HepG2 (cell line): ENCODE measurements around the gene CGNL1. TPM values are rescaled to one million over a fixed set of nuclear protein-coding genes. Genes with fewer than 3 reads are reported as not detected.

ENCODE experiments used
- ATAC-seq: fragments of 200-7000 bp; cut with Tn5 transposase; 3 replicates; pipeline ENCODE4 v1.9.1; 2020; ENCODE audit warnings: mild to moderate bottlenecking, moderate library complexity
- BruUV-seq: library from RNA; stranded (reverse); fragments of 400-500 nt; replicated peaks from 2 replicates; lab custom pipeline; 2021; lab: Mats Ljungman, UMichigan
- CTCF ChIA-PET: fragments of 300-600 bp; formaldehyde crosslinking; extraction: SDS; loops from one replicate; lab custom pipeline; 2021; ENCODE audit warnings: low total read pairs, inconsistent platforms, low intra/inter-chr PET ratio; lab: Yijun Ruan, JAX
- POLR2A ChIA-PET: fragments of 350-600 bp; sonication (Branson Sonifier 250); formaldehyde crosslinking; loops from one replicate; lab custom pipeline; 2020; ENCODE audit warnings: antibody characterized with exemption, inconsistent platforms; lab: Yijun Ruan, JAX
- DNase-seq: peaks from one replicate; pipeline ENCODE4 v3.0.0-alpha.2; 2015; ENCODE audit warnings: low spot score
- FAIRE-seq: peaks from 3 replicates; lab custom pipeline; 2011; peaks lifted over from hg19 to GRCh38; lab: Jason Lieb, UNC
- H2AFZ ChIP-seq: one replicate; pipeline ENCODE4 v1.6.1; 2011; ENCODE audit warnings: low read length, inconsistent platforms
- H3K27ac ChIP-seq: fragments of 300-600 bp; 3 replicates; pipeline ENCODE4 v1.8.0; 2011; ENCODE audit warnings: mixed run types, mild to moderate bottlenecking, mixed read lengths, low read length, inconsistent platforms; ENCODE audit not compliant: insufficient read depth; ENCODE audit errors: extremely low read length
- H3K27me3 ChIP-seq, 2 experiments: fragments of 200-600 bp in 1 of 2; 2 replicates in 1 of 2; 3 replicates in 1 of 2; pipeline versions ENCODE4 v1.6.0 to v1.8.0; 2011; ENCODE audit warnings: low read length in 2 of 2, mild to moderate bottlenecking in 2 of 2, moderate library complexity in 2 of 2, inconsistent platforms in 1 of 2; ENCODE audit not compliant: insufficient read depth in 2 of 2, control insufficient read depth in 1 of 2
- H3K36me3 ChIP-seq, 2 experiments: fragments of 200-600 bp in 1 of 2; replicated peaks in 1 of 2; 2 replicates in 1 of 2; 3 replicates in 1 of 2; pipeline versions ENCODE4 v1.5.1 to v1.8.0; 2011; ENCODE audit warnings: low read length in 2 of 2, inconsistent platforms in 1 of 2; ENCODE audit not compliant: insufficient read depth in 2 of 2, control insufficient read depth in 1 of 2
- H3K4me1 ChIP-seq: 2 replicates; pipeline ENCODE4 v1.5.1; 2012; ENCODE audit warnings: low read length, inconsistent platforms; ENCODE audit not compliant: insufficient read depth
- H3K4me2 ChIP-seq: 2 replicates; pipeline ENCODE4 v1.6.0; 2011; ENCODE audit warnings: low read depth, low read length, inconsistent platforms
- H3K4me3 ChIP-seq, 3 experiments: fragments of 200-600 bp in 1 of 3; sonication (generic), shearing (Covaris generic) in 1 of 3; replicated peaks in 1 of 3; 2 replicates each; pipeline ENCODE4 v1.5.1; 2011 to 2016; ENCODE audit warnings: low read length in 3 of 3, inconsistent platforms in 2 of 3, low read depth in 2 of 3, mild to moderate bottlenecking in 2 of 3, control low read depth in 1 of 3, mixed read lengths in 1 of 3; ENCODE audit not compliant: insufficient read depth in 1 of 3
- H3K79me2 ChIP-seq: one replicate; pipeline ENCODE4 v1.6.1; 2011; ENCODE audit warnings: low read length, inconsistent platforms; ENCODE audit not compliant: insufficient read depth
- H3K9ac ChIP-seq: 2 replicates; pipeline ENCODE4 v1.6.0; 2011; ENCODE audit warnings: mild to moderate bottlenecking, low read depth, low read length, inconsistent platforms; ENCODE audit not compliant: insufficient read depth
- H3K9me3 ChIP-seq: 2 replicates; pipeline ENCODE4 v1.5.1; 2012; ENCODE audit warnings: mild to moderate bottlenecking, low read length
- H4K20me1 ChIP-seq: 2 replicates; pipeline ENCODE4 v1.6.0; 2011; ENCODE audit warnings: inconsistent platforms, mild to moderate bottlenecking, low read length, moderate library complexity; ENCODE audit not compliant: insufficient read depth
- CREB1 ChIP-seq, 2 experiments: fragments of 450-650 bp in 1 of 2; IDR thresholded peaks; 2 replicates each; pipeline ENCODE4 v1.6.1; 2016 to 2017; ENCODE audit warnings: control low read depth in 1 of 2, mild to moderate bottlenecking in 1 of 2, missing compliant biosample characterization in 1 of 2, missing genetic modification characterization in 1 of 2
- MAFF ChIP-seq: IDR thresholded peaks from 2 replicates; pipeline ENCODE4 v1.6.1; 2011; ENCODE audit warnings: low read depth, low read length, improper control_type of control experiment
- MAFG ChIP-seq: sonication (generic); formaldehyde crosslinking; IDR thresholded peaks from 2 replicates; pipeline ENCODE4 v1.5.1; 2020; ENCODE audit warnings: mild to moderate bottlenecking, missing genetic modification reagents
- MAFK ChIP-seq, 2 experiments: IDR thresholded peaks in 1 of 2; conservative IDR thresholded peaks in 1 of 2; 2 replicates each; pipeline ENCODE4 v1.6.1; 2011; ENCODE audit warnings: improper control_type of control experiment in 2 of 2, low read length in 2 of 2
- NCOA5 ChIP-seq: sonication (generic); formaldehyde crosslinking; IDR thresholded peaks from 2 replicates; pipeline ENCODE4 v1.4.0; 2020; ENCODE audit warnings: missing genetic modification reagents
- NFRKB ChIP-seq: fragments of 450-650 bp; IDR thresholded peaks from 2 replicates; pipeline ENCODE4 v1.6.1; 2017
- NR1H2 ChIP-seq: sonication (generic); formaldehyde crosslinking; IDR thresholded peaks from 2 replicates; pipeline ENCODE4 v1.8.1; 2022; ENCODE audit warnings: low read depth, missing genetic modification reagents, borderline replicate concordance
- RELA ChIP-seq: sonication (generic); formaldehyde crosslinking; IDR thresholded peaks from 2 replicates; pipeline ENCODE4 v1.4.0; 2020; ENCODE audit warnings: missing genetic modification reagents
- ZNF205 ChIP-seq: IDR thresholded peaks from 2 replicates; pipeline ENCODE4 v1.6.1; 2018; ENCODE audit warnings: missing biosample characterization, missing genetic modification reagents
- ZNF510 ChIP-seq: sonication (generic); formaldehyde crosslinking; IDR thresholded peaks from 2 replicates; pipeline ENCODE4 v1.4.0; 2020; ENCODE audit warnings: low read depth, mild to moderate bottlenecking, missing genetic modification reagents
- ZNF558 ChIP-seq: sonication (generic); formaldehyde crosslinking; IDR thresholded peaks from 2 replicates; pipeline ENCODE4 v1.9.0; 2022; ENCODE audit warnings: mild to moderate bottlenecking, missing genetic modification reagents, borderline replicate concordance
- WGBS: methylation state at CpG from one replicate; pipeline ENCODE4 v1.1.6; 2017; ENCODE audit warnings: low lambda C conversion rate; 5-methylcytosine and 5-hydroxymethylcytosine counted together
- in situ Hi-C: cut with HindIII; loops from 2 replicates; pipeline ENCODE4 v1.10.0; 2017; ENCODE audit warnings: low pct_unique_long_range_greater_than_20kb; ENCODE audit not compliant: extremely low pct_ligation_motif_present
- intact Hi-C: fragments of 100-400 bp; cut with micrococcal nuclease; formaldehyde crosslinking; loops from one replicate; pipeline ENCODE4 v1.10.0; 2022; ENCODE audit not compliant: unreplicated experiment
- polyA plus RNA-seq, 8 experiments: library from polyadenylated mRNA; depleted of rRNA in 3 of 8; stranded (reverse) in 7 of 8; unstranded in 1 of 8; fragments of >200 nt; fragmentation: Illumina TruSeq in 4 of 8; extraction: Trizol in 4 of 8; gene quantifications; 2 replicates each; pipeline versions ENCODE4 v1.2.1 to v1.2.3, GENCODE V29; 2011 to 2016; ENCODE audit warnings: low read depth in 4 of 8, missing spikeins in 1 of 8, mixed read lengths in 1 of 8; ENCODE audit not compliant: insufficient read depth in 1 of 8
- total RNA-seq, 5 experiments: library from RNA; depleted of rRNA; stranded (reverse); fragments of >200 nt; fragmentation: Illumina TruSeq; extraction: Trizol; gene quantifications; 2 replicates each; pipeline ENCODE4 v1.2.3, GENCODE V29; 2016; ENCODE audit warnings: low read depth in 1 of 5
- TF ChIP-seq, protein P1 (sequence below): sonication (generic); formaldehyde crosslinking; IDR thresholded peaks from 2 replicates; pipeline ENCODE4 v1.5.0; 2020; ENCODE audit warnings: mild to moderate bottlenecking, missing genetic modification reagents
- TF ChIP-seq, protein P2 (sequence below): sonication (generic); formaldehyde crosslinking; IDR thresholded peaks from 2 replicates; pipeline ENCODE4 v1.4.0; 2020; ENCODE audit warnings: missing genetic modification reagents

CGNL1 gene
- total and polyA plus RNA-seq, 2 of the 13 experiments (the other 11 are each of a cell fraction or from before 2014, with no cell fraction given), result 5.6 to 15.6 TPM

DNA sequence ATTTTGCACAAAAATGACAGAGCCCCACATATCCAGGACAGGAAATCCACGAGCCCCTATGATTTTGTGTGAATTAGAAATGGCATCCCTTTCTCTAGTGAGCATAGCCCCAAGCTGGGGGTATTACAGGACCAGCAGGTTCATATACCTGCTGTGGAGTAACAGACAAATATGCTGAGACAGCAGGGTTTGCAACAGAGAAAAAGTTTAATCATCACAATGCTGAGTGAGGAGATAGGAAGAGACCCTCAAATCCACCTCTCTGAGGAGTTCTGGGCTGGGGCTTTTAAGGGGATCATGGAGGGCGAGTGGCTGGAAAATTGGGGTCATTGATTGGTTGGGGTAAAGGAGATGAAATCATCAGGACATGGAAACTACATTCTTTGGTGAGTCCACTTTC, 207.0 kb downstream of the CGNL1 start:
- Histone ChIP-seq H3K27ac (no peak overlapping the region), H4K20me1 (no peaks in the 10 kb centered on the region), H3K36me3 (no peaks in the 10 kb centered on the region), H3K27me3 (peaks cover 0 to 6% of the 10 kb centered on the region in 2 experiments; a peak in 1 of 5 replicates), H3K79me2 (no peaks in the 10 kb centered on the region), H3K4me1 (peaks cover 18% of the 10 kb centered on the region)
- POLR2A ChIA-PET, result no interaction called here
- no TSS peak for BruUV-seq
- ATAC-seq, result no peak
- TF ChIP-seq RELA (CRISPR knock-in tag) (no peak), ZNF205 (CRISPR knock-in tag) (no peak), ZNF510 (CRISPR knock-in tag) (no peak), MAFF (peak; percentile 66), ZNF558 (no peak), NFRKB (no peak), MAFG (no peak), MAFK (conservative IDR thresholded peaks at IDR 0.05 in 1 of 2, IDR thresholded peaks at IDR 0.05 in 1 of 2; ENCODE audit: low read length in 2 of 2) (peak; percentile 65 to 76), NCOA5 (CRISPR knock-in tag) (no peak), NR1H2 (CRISPR knock-in tag) (no peak)
- TF ChIP-seq, all 625 proteins: peak for 2
- Histone ChIP-seq H2AFZ (no peak overlapping the region), H3K4me3 (no peak overlapping the region), H3K4me2 (no peak overlapping the region), H3K9ac (no peak overlapping the region), H3K9me3 (peaks cover 20% of the 10 kb centered on the region)
- CTCF ChIA-PET, result no interaction called here
- WGBS, result 0% methylated on average over 2 of the region's 2 CpGs
- in situ Hi-C loops (no loop called here), intact Hi-C loops (no loop called here)
- FAIRE-seq (no peak), DNase-seq (no peak)

DNA sequence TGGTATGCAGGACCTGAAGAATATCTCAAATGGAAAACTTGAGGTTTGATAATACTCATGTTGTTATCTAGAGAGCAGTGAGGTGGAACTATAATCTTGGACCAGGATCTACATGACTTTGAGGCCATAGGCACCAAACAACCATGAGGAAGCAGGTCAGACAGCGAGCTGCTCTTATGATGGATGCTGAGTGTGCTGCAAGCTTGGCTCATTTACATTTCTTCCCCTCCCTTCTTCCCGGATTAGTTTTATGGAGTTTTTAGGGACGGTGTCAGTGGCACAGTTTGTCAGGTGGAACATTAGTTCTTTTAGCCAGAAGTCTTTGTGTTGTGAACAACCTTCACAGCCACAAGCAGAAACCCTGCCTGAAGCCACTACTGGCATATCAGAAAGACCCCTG, 207.4 kb downstream of the CGNL1 start:
- Histone ChIP-seq H3K4me3 (no peak overlapping the region), H2AFZ (no peak overlapping the region), H3K79me2 (no peaks in the 10 kb centered on the region), H4K20me1 (no peaks in the 10 kb centered on the region), H3K9me3 (peaks cover 20% of the 10 kb centered on the region), H3K4me2 (no peak overlapping the region), H3K36me3 (no peaks in the 10 kb centered on the region), H3K27ac (no peak overlapping the region), H3K4me1 (peaks cover 18% of the 10 kb centered on the region), H3K27me3 (peaks cover 0 to 6% of the 10 kb centered on the region in 2 experiments; a peak in 1 of 5 replicates), H3K9ac (no peak overlapping the region)
- in situ Hi-C loops, result no loop called here
- CTCF ChIA-PET, result no interaction called here
- DNase-seq (no peak), ATAC-seq (no peak), FAIRE-seq (no peak)
- intact Hi-C loops, result no loop called here
- WGBS, result 3% methylated on average over 3 of the region's 3 CpGs
- TF ChIP-seq, protein P1, sequence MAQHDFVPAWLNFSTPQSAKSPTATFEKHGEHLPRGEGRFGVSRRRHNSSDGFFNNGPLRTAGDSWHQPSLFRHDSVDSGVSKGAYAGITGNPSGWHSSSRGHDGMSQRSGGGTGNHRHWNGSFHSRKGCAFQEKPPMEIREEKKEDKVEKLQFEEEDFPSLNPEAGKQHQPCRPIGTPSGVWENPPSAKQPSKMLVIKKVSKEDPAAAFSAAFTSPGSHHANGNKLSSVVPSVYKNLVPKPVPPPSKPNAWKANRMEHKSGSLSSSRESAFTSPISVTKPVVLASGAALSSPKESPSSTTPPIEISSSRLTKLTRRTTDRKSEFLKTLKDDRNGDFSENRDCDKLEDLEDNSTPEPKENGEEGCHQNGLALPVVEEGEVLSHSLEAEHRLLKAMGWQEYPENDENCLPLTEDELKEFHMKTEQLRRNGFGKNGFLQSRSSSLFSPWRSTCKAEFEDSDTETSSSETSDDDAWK (CRISPR knock-in tag), result no peak
- TF ChIP-seq, protein P2, sequence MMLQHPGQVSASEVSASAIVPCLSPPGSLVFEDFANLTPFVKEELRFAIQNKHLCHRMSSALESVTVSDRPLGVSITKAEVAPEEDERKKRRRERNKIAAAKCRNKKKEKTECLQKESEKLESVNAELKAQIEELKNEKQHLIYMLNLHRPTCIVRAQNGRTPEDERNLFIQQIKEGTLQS, result no peak
- TF ChIP-seq CREB1 (IDR thresholded peaks at IDR 0.05), result no peak
- no peak for TF ChIP-seq CREB1 (CRISPR knock-in tag; IDR thresholded peaks at IDR 0.05)
- POLR2A ChIA-PET, result no interaction called here
- BruUV-seq, result no TSS peak
